HG03342 (cell line): ENCODE measurements around the gene PPP1CA.

Experiments used
- ATAC-seq: cut with Tn5 transposase; IDR thresholded peaks from one replicate; pipeline ENCODE4 v1.9.1; 2021; ENCODE audit warnings: mild to moderate bottlenecking, moderate library complexity; ENCODE audit not compliant: unreplicated experiment

The PPP1CA gene

DNA sequence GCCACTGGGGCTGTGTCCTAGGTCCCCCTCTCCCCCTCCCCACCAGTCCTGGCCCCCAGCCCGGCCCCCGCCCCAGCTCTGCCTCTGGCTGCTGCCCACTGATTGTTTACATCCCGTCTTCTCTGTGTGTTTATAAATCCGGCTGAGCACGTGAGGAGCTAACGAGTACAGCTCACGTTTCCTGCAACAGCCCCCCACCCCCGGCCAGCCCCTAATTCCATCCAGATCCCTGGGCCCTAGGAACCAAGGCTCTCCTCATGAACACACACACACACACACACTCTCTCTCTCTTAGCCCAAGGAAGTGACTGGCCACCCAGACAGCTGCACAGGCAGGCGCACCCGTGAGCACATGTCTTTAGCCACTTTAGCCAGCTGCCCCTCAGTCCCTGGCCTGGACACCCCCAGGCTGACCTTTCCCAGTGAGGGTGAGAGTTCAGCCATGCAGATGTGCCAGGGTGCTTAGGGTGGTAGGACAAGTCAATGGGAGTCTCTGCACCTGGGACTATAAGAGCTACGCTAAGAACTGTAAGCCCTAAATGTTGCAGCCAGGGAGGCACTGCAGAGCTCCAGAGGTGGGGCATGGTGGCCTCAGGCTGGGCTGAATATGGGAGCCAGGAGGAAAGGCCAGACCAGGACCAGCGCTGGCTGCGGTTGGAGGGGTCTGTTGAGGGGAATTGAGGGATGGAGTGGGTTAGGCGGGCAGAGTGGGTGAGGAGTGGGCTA lies 31.1 kb downstream of the PPP1CA start:
- ATAC-seq, result no peak

DNA sequence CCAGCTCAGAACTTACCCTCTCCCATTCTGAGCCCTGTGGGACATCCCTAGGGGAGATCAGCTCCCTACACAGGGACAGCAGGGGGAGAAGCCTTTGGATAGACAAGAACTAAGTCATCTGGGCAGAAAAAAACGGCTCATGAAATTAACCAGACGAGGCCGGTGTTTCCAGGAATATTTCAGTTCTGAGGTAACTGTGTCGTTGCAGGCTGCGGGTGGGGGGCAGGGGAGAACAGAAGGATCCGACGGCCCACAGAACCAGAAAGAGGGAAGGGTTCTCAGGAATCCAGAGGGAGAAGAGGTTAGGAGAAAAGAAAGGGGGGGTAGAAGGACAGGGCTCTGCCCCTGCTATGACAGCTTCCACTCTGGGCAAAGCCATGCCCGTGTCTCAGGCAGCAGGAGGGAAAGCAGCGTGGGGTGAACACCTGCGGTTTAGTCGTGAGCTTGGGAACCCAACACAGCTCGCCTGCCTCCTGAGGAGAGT lies 31.8 kb downstream of the PPP1CA start:
- no peak for ATAC-seq

DNA sequence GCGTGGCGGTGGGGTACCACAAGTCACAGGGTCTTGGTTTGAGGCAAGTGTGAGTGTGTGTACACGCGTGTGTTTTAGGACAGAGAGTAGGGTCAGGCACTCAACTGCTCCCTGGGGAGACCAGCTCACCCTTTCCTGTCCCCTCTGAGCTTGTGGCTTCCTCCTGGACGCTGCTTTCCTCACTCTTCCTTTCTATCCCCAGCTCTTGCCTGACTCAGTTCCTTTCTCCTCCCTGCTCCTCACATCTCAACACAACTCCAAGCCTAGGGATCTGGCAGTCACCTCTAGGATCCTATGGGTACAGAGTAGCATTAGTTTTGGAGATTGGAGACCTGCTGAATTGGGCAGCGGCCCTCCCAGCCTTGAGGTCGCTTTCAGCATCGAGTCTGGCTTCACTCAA lies 32.4 kb downstream of the PPP1CA start:
- no peak for ATAC-seq

DNA sequence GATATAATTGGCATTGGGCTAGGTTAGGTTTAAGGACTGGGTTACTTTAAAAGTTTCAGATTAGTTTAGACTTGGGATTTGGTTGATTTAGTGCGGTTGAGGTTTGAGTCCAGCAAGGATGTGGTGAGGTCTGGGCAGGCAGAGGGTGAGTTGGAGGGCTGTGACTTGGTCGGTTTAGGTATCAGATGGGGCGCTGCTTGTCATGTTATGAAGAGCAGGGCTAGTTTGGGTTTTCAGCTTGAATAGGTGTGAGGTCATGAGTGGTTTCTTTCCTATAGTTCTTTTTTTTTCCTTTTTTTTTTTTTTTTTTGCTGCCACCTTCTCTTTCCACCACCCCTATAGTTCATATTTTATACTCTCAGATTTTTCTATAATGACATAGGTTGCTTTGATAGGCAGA lies 33.0 kb downstream of the PPP1CA start:
- no peak for ATAC-seq

- ATAC-seq, result no peak
Measured at GRCh38 chr11:67367761-67368227, 33.9 kb downstream of the PPP1CA start.

GRCh38 chr11:67366961-67367760 lies 34.5 kb downstream of the PPP1CA start:
- no peak for ATAC-seq

- no peak for ATAC-seq
Measured at GRCh38 chr11:67366546-67366945, 35.1 kb downstream of the PPP1CA start.

GRCh38 chr11:67365736-67366444 lies 35.8 kb downstream of the PPP1CA start:
- no peak for ATAC-seq

DNA sequence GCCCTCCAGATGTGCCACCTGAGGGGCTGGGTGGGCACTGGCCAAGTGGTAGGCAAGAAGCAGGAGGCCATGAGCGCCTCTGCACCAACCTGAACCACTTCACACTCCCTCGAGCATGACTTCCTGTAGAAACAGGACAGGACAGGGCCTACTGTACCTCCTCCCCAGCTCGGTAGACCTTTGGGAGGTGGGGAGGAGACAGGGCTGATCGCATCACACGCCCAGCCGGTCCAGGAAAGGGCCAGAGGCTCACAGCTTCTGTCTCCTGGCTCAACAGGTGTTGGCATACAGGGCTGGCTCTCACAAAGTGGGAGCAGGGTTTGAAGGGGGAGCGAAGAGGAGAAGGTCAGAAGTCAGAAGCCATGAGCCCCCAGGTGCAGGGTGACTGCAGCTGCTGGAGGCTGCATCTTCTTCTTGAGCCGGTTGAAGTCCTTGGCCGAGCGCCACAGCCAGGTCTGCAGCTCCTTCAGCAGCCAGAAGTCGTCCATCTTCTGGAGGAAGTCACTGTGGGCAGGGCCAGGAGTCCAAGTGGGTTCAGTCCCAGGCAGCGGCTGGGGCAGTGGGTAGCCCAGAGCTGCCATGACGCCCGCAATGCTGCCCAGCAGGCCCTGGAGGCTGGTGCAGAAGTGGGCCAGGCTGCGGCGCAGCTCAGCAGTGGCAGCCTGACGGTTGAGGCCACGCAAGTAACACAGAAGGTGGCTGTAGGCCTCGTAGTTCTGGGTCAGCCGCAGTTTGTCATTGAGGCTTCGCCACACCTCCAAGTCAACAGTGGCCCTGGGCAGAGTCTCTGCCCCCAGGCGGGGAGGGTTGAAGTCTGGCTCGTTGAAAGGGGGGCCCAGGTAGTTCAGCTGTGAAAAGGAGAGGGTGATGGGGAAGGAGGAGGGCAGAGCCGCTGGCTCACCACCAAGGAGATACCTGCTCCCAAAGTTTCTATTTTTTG lies 36.6 kb downstream of the PPP1CA start:
- no peak for ATAC-seq

- no peak for ATAC-seq
Measured at GRCh38 chr11:67364169-67364568, 37.5 kb downstream of the PPP1CA start.

DNA sequence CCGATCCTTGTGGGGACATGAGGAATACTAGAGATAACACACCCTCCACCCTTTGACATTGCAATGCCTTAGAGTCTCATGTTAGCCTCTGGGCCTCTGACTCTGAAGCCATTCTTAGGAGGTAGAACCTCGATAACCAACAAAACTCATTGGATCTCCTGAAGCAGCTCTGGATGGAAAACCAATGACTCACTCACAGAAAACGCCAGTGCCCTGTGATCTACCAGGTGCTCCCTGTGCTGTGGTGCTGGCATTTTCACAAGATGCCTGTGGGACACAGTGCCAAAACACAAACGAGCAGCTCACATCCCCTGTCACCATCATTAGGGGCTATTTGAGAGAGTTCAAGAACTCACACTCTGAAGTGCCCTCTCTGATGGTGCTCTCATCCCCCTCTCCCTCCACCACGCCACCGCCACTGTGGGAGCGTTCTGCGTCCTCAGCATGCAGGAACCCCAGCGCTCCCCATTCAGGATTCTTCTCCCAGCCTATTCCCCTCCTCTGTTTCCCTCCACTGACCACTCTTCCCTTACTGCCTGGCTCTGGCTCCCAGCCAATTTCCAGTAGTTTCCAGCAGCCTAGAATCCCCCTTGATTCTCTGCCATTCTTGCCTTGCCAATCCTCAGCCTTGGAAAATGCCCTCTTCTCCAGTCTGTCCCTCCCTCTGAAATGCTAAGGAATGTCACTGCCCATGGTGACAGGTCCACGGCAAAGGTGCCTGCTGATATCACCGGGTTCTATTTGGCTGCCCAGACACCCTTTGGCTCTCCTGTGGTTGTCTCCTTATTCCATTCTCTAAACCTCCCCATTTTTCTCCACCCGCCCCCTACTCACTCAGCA lies 43.6 kb downstream of the PPP1CA start:
- ATAC-seq, result no peak

GRCh38 chr11:67356864-67357561 lies 44.6 kb downstream of the PPP1CA start:
- ATAC-seq, result no peak

DNA sequence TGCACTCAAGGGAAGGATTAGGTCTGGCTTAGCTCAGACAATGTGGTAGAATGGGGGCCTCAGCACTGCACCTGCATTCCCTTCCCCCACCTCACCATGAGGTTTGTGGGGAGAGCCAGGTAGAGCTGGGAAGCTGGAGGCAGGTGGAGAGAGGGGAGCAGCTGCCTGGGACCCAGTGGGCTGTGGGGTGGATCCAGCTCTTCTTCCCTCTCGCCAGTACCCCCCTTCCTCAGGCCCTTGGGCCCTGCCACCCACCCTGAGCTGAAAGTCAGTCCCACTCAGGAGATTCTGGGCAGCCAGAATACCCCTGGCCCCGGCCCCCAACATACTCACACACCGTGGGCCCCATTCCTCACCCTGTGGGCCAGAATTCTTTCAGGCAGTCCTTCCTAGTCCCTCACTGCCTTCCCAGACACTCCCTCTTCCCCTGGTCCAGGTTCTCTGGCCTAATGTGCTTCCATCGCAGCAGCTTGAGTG lies 45.2 kb downstream of the PPP1CA start:
- no peak for ATAC-seq

GRCh38 chr11:67355794-67356386 lies 45.8 kb downstream of the PPP1CA start:
- ATAC-seq, result no peak

DNA sequence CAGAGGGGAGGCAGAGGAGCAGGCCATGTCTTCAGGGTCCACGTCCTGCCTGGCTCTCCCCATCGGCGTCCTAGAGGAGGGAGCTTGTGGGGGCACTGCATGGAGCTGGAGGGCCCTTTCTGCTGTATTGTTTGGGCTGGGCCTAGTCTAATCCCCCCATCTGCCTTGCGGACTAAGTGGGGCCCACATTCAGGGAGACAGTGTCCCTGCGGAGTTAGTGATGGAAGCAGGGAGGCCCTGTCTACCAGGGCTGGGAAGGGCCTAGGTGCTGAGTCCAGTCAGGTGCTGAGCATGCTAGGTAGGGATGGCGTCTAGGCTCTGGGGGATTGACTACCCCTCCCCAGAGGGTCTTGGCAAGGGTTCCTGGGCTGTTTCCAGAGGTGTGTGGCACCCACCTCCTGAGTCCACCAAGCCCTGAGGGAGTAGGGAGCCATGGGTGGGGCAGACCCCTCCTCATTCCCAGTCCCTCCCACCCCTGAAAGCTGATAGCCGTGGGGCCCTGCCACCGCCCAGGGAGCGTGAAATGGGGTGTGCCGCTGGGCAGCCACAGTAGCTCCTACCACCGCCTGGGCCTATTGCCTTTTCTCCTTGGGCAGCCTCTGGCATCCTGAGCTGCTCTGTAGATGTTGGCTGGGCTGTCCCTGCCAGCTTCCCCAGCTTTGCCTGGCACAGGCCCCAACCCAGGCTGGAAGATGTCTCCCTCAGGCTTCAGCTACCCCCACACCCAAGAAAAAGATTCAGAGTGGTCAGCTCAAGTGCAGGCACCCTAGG lies 46.5 kb downstream of the PPP1CA start:
- ATAC-seq, result no peak

DNA sequence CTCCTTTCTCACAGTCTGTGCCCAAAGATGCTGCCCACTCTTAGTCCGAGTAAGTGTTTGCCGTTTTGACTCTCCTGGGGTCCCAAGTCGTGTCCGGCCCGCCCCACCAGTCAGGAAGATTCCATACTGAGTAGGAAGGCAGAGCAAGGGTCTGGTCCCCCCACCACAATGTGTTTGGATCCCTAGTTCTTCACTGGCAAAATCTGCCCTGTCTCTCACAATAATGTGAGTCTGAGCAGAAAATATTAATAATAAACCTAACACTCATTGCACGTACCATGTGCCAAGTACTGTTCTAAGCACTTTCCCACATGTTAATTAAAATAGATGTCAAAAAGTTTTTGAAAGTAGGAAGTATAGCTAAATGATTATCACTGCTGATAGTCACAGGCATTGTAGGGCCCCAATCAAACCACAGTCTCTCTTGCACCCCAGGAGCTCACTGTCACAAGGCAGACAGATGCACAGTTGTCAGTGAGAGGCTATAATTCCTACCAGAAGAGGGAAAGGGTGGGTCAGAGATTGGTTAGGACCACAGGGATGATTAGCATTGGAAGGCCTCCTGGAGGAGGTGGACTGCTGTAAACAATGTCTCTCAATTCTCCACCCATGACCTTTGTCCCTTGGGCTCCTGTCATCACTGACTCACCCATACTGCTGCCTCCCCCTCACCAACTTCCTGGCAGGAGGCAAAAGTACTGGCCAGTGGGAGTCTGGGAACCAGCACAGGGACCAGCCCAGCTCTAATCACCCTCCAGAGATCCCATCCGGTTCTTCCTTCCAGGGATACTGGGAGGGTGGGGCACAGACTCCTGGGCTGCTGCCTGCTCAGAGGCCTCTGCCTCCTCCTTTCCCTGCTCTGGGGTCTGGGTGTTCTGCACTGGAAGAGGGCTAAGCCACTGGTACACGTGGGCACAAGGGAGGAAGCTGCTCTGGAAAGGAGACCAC lies 47.3 kb downstream of the PPP1CA start:
- ATAC-seq, result no peak
